Measurements from ENCODE around the gene KANK3.
"Not testable (repeated sequence)": the region's sequence is repeated elsewhere in the genome, so short reads cannot be mapped to it uniquely, and the experiment has no call there.

KANK3 gene

GRCh38 chr19:8316351-8317125, 26.5 kb downstream of the KANK3 start:
- no peak for DNase-seq

- DNase-seq: not testable (repeated sequence)
Observed at GRCh38 chr19:8314981-8315640, 28.0 kb downstream of the KANK3 start.

DNA sequence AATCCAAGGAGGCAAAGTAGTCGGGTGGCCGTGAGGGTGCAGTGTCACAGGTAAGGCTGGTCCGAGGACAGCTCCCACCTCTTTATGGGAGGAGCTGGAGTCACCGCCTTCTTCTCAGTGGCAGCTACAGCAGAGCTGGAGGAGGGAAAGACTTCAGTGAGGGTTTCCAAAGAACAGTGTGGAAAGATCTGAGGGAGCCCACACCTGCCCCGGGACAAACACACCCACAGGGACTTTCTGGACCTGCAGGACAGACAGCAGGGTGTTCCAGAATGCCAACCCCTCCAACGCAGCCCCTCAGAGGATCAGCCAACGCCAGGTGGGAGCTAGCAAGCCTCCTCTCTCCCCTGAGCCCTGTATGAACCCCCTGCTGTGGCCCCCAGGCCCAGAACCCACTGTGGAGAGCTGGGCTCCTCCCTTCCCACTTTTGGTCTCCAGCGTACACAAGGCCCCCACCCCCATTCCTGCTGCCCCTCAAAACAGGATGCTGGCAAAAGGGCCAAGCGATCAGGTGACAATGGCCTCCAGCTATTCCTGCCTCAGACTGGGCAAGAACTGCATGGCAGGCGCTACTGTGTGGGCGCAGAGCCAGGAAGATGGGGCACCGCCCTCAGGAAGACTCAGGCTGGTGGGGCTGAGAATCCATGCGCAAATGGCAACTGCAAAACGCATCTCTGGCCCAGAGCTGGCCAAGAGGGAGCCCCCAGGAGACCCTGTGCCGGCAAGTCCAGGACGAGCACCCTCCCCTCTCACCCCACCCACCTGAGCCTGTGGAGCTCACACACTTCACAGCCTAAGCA, 31.4 kb downstream of the KANK3 start:
- DNase-seq: no peak

GRCh38 chr19:8310342-8311055, 32.6 kb downstream of the KANK3 start:
- DNase-seq: no peak

- no peak for DNase-seq
Observed at GRCh38 chr19:8308891-8309291, 34.2 kb downstream of the KANK3 start.

DNA sequence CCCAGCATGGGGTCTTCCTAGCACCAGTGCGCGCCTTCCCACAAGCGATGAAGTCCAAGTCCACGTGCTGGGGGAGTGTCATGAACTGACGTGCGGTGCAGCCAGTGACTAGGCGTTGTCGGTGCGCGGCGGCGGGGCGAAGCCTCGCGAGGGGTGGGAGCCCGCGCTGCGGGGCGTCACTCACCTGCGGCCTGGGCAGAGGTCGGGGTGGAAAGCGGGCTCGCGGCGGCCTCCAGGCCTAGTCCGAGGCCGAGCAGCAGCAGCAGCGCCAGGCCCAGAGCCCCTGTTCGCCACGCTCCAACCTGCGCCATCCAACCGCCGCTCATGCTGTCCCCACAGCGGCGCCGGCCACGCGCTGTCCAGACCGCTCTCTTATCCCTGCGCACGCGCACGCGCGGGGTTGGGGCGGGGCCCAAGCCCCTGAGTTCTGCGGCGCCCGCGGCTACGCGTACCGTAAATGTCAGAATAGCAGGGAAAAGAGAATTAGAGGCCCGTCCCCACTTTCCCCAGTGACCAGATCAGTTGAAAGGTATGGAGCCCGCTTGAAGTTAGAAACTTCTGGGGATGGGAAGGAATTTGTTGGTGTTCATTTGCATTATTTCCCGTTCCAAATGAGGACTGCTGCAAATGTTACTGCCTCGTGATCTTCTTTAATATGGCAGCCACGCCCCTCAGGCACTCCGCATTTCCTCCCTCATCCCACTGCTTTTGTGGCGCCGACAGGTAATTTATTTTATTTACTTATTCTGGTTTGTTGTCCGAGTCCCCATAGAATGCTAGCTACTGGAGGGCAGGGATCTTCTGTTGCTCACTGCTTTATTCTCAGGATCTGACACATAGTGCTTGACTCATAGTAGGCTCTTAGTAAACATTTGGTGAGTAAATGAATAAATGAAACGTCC, 34.8 kb downstream of the KANK3 start, which contains the start of gene CD320:
Gene CD320, minus strand, starts transcription at position 394 of the 902 bp plus-strand sequence. Its CDS starts 68 bp downstream, at position 326.
- peak; percentile 70 for DNase-seq

DNA sequence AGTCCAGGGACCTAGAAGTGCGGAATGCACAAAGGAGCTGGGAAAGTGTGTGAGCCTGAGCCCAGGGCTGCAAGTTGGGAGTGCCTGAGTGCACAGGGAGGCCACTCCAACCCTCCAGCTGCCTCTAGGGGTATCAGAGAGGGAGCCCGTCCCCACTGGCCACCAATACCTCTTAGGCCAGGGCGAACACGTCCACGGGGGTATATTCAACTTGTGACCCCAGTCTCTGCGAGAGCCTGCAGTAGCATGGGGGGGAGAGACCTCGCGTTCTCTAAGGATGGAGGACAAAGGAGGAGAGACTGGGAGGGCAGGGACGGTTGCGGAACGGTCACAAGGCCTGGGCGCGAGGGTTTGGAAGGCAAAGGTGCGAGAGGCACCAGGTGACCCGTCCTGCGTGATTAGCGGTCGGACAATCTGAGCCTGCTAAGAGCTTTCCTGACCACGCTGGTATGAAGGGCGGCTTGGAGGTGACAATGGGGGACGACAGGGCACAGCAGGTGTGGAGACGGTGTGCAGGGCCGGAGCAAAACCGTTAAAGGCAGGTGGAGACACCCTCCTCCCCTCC, 35.6 kb downstream of the KANK3 start:
- no peak for DNase-seq

DNA sequence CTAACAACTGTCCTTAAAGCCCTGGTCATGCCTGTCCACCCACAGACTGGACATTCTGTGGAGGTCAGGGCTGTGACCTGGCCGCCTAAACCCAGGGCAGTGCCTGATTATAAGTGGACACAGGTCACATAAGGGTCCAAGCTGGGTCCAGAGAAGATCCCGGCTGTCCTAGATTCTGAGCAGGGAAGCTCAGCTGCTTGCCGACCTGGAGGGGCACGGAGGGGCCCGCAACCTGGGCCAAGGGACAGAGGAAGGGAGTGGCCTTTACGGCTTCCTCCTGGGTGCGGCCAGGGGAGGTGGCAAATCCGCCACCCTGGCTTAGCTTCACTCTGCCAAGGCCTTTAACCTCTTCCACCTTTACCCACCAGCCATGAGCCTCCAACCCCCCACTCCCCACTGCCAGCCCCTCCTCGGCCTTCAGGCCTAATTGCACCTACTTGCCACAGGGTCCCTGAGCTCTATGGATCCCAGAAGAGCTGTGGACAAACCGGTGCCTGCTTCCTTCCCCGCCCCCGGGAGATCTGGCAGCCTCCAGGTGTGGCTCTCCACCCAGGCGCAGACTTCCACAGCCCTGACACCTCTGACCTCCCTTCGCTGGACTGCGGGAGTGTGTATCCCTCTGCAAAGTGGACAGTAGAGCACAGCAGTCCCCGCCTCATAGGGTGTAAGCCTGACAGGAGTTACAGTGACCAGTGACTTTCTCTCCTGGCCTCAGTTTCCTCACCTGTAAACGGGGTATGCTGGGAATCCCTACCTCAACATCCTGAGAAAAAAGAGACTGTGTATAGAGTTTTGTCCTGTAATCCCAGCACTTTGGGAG, 36.6 kb downstream of the KANK3 start:
- no peak for DNase-seq

DNA sequence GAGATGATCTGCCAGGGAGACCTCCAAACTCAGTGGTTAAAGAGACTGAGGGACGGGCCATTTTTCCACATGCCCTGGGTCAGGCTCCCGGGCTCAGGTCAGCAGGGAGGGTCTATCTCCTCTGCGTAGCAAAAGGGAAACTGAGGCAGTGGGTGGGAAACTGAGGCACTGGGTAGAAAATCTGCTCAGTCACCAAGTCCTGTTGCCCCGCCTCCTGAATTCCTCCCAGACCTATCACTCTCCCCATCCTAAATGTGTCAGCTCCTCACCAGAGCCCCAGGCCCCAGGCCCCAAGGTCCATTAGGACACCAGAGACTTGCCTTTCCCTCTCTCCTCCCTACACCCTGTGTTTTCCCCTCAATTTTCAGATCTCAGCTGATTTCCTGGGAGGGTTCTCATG, 37.3 kb downstream of the KANK3 start:
- DNase-seq: no peak

- peak; percentile 2 for DNase-seq
Observed at GRCh38 chr19:8304841-8305621, 38.0 kb downstream of the KANK3 start.

GRCh38 chr19:8302734-8303133, 40.3 kb downstream of the KANK3 start:
- no peak for DNase-seq

DNA sequence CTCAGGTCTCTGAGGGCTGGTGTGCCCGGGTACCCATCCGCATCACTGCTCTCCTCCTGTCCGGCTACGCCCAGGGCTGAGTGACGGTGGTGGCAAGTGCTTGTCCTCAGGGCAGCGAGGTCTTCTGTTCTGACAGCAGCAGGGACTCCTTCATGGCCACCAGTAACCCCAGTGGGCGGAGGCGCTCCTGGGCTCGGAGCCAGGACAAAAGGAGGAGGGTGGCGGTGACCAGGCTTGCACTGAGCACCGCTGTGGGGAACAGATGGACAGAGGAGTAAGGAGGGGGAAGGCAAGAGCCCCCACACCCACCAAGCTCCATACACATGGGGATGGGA, 40.7 kb downstream of the KANK3 start:
- DNase-seq: no peak

DNA sequence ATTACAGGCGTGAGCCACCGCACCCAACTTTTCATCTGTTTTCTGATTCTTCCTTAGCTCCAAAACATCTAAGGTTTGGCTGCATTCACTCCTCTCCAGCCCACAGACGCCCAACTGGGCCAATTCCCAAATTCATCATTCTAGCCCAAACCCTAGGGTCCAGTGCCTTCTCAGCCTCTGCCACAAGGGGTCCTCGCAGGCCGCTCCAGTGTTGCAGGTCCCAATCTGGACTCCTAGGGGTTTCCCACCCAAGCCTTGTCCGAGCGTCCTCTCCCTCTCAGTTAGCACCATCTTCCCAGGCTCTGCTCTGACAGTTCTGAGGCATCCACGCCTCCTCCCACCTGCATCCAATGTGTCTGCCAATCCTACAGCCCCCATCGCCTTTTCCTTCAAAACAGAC, 51.7 kb downstream of the KANK3 start:
- DNase-seq: not testable (repeated sequence)

DNA sequence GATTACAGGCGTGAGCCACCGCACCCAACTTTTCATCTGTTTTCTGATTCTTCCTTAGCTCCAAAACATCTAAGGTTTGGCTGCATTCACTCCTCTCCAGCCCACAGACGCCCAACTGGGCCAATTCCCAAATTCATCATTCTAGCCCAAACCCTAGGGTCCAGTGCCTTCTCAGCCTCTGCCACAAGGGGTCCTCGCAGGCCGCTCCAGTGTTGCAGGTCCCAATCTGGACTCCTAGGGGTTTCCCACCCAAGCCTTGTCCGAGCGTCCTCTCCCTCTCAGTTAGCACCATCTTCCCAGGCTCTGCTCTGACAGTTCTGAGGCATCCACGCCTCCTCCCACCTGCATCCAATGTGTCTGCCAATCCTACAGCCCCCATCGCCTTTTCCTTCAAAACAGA, 66.6 kb downstream of the KANK3 start:
- not testable (repeated sequence) for DNase-seq
